Measurements from ENCODE around the gene CALB2.
"Not testable (repeated sequence)": the region's sequence is repeated elsewhere in the genome, so short reads cannot be mapped to it uniquely, and the experiment has no call there.

CALB2 gene, protein sequence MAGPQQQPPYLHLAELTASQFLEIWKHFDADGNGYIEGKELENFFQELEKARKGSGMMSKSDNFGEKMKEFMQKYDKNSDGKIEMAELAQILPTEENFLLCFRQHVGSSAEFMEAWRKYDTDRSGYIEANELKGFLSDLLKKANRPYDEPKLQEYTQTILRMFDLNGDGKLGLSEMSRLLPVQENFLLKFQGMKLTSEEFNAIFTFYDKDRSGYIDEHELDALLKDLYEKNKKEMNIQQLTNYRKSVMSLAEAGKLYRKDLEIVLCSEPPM

DNA sequence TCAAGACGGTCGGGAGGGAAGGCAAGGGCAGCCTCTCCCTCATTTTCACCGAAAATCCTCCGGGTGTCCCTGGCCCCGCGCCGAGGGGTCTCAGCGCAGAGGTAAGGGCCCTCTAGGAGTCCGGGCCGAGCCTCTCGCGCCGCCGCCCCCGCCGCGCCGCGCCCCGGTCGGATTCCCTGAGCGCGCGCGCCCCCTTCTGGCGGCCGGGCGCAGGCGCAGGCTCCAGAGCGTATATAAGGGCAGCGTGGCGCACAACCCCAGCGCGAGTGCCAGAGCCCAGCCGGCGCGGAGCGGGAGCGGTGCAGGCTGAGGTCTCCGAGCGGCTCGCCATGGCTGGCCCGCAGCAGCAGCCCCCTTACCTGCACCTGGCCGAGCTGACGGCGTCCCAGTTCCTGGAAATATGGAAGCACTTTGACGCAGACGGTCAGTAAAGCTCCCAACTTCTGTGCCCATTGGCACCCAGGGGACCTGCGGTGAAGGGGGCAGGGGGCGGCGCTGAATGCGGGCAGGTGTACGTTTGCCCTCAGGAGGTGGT, at the start of gene CALB2:
Gene CALB2 (plus strand): TSS at position 260 of the 535 bp plus-strand sequence. CDS start 70 bp downstream, at position 330.
- DNase-seq = peak; percentile 90

DNA sequence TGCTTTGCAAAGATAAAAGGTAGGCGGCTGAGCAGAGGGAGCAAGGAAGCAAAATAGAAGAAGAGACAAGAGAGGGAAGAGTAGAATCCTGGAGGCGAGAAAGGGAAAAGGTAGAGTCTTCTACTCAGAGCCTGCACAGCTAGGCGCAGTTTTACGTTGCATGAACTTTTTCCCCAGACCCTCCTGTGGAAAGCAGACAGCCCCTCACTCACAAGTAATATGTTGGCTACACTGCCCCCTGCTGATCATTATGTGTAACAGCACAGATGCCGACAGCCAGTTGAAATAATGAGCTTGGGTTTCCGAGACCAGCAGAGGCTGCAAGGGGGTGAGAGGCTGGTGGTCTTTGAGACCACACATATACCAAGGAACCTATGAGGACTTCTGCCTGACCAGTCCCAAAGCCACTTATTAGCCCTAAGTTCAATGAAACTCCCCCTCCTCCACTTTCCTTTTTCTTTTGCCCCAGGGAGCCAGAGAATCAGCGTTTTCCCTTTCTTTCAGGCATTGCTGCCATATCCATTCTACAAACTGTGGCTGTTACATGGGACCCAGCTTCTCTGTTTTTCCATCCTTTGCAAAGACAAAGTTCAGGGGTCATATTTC, 46.9 kb upstream of the CALB2 start:
- peak; percentile 78 for DNase-seq

DNA sequence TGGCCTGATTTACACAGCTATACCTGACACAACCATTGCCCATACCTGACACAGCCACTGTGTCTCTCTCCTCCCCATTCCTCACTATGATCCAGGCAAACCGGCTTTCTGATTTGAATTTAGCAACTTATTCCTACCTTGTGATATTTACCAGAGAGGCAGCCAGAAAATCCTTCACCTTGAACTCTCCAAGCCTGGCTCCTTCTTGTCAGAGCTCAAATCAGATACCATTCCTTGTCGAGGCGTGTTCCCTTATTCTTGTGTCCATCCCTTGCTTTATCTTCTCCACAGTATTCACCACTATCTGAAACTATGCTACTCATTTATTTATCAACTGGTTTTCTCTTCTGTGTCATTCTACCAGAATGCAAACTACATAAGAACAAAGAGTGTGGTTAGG, 44.9 kb upstream of the CALB2 start:
- DNase-seq = not testable (repeated sequence)

DNA sequence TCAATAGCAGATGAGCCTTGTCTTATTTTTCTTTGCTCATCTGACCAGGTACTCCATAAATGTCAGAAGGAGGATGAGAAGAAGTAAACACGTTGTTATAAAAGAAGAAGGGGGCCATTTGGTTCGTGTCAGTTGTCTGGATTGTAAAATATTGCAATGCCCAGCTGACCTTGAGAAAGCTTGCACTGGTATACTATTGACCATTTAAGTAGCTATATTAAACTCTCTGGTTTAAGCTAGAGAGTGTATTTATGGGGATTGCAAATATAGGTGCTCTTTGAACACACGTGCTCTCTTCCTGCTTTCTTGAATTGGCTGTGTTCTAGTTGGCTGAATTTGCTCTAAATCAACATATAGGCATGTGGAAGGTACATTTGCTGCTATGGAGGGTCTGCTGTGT, 43.3 kb upstream of the CALB2 start:
- DNase-seq = no peak

DNA sequence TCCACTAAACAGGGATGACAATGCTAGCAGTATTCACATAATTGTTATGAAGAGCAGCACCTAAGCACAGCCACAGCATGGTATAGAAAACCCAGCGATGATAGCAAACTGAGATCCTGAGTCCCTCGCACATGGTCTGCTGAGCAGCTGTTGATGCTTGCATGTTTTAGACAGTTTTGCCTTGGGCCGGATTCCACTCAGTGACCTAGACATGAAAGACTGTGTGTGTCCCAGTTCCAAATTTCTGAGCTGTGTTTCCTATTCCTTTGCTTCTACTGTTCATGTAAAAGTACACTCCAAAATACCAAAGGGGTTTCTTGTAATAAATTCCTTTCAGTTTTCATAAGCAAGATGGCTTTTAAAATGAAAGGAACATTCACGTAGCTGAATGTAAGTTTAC, 38.5 kb upstream of the CALB2 start:
- peak; percentile 37 for DNase-seq

DNA sequence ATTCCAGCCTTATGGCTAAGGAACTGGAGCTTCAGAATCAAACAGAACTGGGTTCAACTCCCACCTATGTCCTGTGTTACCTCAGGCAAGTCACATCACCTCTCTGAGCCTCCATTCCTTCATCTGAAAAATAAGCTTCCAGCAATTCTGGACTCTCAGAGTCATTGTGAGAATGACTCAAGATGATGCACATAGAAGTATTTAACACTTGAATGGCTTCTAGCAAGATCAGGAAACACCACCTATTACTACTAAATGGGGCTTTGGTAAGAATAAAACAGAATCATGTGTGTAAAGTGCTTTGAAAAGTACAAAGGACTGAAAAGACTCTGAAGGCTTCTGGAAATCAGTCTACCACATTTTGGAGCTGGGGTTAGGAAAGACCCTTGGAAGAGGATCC, 30.8 kb upstream of the CALB2 start:
- no peak for DNase-seq

DNA sequence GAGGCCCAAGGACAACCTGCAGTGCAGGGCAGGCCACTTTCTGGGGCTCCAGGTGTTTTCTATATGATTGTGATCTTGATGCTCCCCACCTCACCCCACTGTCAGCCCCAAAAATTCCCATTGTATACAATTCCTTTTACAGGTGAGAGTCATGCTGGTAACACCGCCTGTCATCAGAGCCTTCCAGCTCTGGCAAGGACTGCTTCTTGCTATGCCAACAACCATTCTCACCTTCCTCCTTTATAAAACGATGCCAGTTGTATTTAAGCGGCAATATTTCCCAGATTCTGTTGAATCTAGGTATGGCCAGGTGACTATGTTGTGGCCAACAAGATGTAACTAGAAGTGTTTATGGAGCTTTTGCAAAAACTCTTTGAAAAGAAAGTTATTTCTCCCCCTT, 30.4 kb upstream of the CALB2 start:
- DNase-seq = no peak

DNA sequence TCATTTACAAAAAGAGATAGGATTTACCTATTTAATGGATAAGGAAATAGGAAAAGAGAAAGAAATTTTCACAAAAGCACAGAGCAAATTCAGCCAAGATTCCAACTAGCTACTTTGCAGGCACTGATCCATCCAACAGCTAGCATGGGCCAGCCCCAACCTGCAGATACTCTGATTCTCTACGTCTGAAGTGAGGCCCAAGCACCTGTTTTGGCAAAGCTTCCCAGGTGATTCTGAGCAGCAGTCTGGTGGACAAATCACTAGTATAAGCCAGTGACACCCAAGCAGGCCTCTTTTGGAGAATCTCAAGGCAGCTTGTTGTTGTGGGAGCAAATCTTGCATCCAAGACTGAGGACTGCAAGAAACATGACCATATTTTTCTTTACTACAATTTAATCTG, 20.9 kb upstream of the CALB2 start:
- DNase-seq = no peak

DNA sequence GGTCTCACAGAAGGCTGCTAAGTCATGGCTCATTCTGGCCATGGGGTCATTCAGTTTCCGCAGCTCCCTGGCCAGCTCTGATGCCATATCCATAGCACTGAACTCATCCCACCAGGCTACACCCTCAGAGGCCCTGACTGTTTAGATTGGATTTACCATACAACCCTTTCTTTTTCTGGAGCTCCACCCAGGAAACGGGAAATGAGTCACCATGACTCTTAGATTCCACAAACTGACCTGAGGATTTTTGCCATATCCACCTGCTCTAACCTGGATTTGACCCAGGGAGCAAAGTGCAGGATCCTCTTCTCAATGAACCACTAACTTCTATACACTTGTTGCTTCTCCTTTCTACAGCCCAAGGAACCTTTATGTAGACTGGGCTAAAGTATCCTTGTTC, 20.3 kb upstream of the CALB2 start:
- DNase-seq = no peak

DNA sequence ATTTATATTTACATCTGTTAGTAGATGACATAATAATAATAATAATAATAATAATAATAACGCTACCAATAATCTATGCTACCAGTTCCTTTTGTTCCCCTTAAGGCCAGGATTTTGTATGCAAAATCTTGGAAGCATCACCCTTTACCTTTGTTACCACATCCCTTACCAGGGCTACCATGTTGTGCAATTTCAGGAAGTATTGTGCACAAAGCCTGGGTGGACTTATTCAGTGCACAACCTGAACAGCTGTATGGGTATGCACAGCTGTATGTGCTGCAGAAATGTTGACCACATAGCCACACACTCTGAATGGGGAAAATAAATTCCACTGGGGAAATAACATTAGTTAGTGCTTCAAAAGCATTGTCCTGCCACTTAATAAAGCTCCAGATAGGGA, 19.9 kb upstream of the CALB2 start:
- no peak for DNase-seq

DNA sequence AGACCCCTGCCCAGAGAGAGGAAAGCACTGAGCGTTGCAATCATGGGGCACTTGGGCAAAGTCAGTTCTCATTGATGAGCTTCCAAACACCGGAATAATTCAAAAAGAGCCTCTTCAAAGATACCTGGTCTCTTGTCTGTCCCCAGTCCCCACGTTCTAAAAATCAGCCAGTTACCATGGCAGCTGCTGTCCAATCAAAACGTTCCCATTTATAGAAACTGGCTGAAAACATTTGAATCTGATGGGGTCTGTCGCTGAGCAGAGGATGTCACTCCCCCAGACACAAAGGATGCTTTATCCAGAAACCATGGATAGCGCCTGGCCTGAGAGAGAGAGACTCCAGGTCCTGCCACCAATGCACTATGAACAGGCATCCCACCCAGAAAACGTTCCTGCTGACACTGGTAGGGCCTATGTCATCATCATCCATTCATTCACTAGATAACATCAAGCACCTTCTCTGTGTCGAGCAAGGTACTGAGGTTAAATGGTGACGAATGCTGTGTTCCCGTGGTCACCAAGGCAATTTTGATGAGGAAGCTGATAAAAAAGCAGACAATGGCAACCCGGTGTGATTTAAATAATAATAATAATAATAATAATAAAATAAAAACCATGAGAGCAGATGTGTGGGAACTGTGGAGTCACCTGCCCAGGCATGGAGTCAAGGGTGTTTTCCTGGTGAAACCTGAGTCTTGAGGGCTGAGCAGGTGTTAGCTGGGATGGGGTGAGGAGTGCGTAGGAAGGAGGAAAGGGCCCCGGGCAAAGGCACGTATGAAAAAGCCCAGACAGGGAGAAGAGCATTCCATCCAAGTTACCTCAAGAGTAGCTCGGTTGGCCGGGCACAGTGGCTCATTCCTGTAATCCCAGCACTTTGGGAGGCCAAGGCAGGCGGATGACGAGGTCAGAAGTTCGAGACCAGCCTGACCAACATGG, 19.0 kb upstream of the CALB2 start:
- no peak for DNase-seq

DNA sequence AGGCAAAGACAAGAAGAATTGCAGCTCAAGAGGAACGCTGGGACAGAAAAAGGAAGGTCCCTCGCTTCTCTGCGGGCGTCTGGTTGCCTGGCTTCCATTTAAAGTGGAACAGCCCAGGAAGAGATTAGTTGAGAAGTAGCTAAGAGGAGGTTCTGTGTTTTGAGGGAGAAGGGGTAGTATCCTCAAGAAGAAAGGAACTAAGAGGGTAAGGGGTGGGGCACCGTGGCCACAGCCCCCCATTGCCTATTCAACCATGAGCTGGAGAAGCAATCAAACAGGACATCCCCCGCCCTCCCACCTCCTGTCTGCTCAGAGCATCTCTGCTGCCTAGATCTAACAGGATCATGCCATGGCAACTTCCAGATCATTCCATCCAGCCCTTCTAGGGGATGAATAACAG, 18.1 kb upstream of the CALB2 start:
- DNase-seq = no peak

DNA sequence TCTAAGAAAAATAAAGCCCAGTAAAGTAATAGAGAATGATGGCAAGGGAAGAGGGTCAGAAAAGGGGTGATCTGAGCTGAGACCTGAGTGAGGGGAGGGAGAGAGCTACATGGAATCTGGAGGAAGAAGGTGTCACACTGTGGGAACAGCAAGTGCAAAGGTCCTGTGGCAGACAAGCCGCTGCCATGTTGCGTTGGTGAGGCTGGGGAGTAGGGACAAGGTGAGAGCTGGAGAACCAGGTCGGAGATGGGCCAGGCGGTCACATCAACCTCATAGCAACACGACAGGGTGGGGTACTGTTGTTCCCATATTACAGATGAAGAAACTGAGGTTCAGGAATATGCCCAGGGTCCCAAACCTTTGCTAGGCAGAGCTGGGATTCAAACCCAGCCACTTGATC, 16.6 kb upstream of the CALB2 start:
- no peak for DNase-seq

DNA sequence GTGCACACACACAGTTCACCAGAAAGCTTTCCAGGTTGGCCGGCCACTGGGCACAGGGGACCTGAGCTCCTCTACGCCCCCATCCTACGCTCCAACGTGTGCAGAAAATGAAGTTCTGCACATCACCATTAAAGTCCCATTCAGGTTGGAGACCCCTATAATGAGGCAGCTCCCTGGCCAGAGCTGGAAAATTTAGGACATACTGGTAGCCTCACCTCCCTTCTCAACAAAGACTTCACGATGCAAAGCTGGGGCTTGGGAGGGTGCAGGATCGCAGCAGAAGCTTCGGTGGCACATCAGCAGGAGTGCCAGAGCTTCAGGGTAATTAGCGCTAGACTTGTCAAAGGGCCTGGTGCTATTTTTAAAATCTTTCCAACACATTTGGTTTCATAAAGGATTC, 15.4 kb upstream of the CALB2 start:
- DNase-seq = no peak

DNA sequence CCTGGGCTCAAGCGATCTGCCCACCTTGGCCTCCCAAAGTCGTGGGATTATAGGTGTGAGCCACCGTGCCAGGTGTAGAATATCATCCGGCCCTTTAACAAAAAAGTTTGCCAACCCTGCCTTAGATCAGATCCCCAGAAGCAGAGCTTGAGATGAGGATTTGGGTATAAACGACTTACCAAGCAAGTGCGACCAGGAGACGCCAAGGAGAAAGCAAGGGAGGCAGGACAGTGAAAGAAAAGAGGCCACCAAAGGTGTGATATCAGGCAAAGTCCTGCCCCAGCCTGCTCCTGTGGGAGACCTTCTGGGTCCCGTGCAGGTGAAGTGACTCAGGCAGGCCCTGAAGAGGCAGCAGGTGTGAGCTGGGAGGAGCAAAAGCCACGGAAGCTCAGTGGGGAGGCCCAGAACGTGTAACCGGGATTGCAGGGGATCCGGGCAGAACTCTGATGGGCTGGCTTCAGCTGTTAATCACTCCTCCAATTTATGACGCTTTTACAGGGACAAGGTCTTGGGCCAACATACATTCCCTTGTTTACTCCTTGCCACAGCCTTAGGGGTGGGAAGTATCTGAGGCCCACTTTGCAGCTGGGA, 14.1 kb upstream of the CALB2 start:
- no peak for DNase-seq

DNA sequence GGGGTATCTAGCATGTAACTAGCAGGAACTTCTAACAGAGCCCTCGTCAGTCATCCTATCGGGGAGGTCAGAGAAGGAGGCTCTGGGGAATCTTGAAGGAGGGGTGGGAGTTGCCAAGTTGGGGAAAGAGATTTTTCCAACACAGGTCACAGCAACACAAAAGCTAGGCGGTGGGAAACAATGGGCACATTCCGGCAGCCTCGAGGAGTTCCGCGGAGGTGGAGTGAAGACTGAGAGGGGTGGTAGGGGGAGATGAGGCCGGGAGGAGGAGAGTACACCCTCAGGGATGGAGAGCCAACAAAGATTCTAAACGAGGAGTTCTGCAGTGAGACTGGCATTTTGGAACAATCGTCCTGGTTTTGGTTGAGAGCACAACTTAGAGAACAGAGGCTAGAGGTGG, 13.5 kb upstream of the CALB2 start:
- DNase-seq = no peak

DNA sequence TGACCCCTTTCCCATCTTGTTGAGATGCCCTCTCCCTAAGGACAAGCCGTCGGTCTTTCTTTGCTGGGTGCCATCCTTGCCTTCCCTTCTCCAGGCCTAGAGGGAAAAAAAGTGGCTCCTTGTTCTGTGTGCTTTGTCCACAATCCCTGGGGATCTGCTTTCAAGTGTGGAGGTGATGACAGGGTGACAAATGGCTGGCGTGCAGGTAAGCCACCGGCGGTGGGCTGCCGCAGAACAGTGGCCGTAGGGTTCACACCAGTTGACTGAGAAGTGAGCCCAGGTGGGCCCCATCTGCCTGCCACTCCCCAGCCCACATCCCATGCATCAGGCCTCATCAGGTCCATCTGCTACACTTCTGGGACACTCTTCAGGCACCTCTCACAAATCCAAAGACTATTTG, 11.4 kb upstream of the CALB2 start:
- DNase-seq = no peak

DNA sequence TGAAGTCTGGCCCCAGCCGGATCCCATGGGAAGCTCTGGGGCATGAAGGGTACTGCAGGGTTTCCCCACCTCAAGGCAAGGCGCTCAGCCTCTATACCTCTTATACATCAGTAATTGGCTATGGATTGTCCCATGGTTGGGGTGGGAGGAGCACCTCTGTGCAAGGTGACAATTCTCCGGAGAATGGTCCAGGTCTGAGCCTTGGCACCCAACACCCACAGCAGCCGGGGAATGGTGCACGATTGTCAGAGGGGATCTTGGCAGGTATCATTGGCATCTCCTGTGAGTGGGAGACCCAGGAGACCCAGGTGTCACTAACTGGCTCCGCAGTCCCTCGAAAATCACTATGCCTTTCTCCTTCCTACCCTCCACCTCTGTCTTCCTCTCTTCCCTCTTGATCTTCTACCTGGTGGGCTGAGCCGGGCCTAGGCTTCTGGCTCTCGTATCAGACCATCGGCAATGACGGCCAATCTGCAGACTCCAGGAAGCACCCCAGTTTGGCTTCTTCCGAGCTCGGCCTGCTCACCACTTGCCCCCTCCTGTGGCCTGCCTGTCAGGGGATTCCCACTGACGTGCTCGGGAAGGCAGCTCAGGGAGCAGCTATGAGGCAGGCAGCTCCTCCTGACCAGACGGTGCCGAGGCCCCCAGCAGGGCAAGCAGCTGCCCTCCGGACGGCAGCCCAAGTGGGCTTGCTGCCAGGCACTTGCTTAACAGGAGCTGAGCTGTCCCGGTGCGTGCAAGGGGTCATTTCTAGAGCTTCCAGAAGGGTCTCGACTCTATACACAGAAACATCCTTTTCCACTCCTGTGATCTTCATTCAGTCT, 10.0 kb upstream of the CALB2 start:
- DNase-seq = no peak

DNA sequence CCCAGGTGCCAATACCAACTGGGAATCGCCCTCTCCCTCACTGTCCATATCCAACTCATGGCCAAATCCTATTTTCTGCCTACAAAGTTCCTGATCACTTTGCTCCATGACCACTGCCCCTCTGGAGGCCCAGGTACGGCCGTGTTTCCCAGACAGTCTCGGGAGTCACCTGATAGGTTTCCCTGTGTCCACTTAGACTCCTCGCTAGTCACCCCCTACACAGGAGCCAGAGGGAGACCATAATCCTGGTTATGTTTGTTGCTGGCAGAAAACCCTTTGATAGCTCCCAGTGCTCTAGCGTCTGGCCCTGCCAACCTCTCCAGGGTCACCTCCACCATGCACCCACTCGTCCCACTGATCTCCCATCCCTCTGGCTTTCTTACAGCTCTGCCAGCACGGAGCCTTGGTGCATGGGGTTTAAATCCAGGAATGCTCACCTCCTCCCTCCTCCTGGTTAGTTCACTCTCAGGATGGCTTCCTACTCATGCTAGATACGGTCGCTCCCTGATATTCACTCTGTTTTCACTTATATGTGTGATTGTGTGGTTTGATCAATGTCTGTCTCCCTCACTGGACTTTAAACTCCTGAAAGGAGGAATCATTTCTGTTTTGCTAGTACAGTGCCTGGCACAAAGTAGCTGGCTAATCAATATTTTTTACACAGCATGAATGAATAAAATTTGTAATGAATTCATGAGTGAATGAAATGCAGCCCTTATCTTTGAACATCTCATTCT, 7.5 kb upstream of the CALB2 start:
- no peak for DNase-seq

DNA sequence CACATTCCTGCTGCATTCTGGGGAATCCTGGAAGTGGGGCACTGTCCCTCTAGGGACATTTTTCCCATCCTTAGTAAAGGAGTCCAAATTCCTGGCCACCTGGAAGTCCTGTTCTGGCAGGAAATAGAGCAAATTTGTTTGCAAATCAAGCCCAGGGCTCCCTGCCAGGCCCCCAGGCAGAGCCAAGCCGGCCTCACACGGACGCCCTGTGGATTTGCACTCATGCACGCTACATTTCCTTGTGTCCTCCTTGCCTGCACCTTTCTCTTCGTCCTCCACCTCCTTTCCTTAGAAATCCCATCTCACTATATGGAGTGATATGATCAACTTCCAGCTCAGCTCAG, 7.0 kb upstream of the CALB2 start:
- DNase-seq = no peak

DNA sequence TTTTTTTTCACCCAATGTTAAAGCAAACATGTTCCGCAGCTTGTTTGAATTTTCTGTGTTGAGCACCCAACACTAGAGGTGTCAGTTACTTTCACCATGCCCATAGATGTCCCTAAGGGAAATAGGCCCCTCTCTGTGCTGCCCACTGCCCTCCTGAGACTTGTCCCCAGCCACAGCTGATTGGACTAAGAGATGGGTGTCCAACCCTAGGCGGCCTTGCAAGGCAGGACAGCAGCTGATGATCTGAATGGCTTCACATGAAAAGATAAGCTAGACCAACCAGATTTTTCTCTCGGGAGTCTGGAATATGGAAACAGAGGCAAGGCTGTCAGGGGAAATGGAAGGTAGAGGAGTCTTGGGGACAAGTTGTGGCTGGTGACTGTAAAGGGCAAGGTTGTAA, 6.1 kb upstream of the CALB2 start:
- no peak for DNase-seq

DNA sequence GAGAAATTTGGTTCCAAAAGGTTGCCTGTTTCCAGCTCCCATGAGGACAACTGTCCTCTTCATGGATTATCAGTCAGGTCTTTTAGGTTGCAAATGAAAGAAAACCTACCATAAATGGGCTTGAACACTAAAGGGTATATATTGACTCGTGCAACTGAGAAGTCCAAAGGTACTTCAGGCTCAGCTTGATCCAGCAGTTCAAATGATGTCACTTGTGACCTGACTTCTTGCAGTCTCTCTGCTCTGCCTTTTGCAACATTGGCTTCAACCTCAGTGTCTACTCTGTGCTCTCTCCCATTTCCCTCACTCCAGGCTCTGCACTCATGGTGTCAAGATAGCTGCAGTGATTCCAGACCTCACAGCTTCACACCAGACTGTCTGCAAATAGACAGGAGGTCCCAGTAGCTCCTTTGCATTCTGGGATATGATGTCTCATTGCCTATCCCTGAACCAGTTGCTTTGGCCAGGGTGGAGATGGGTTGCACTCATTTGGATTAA, 5.5 kb upstream of the CALB2 start:
- no peak for DNase-seq
